Nephron (organoid): Measurements from ENCODE around the gene TPCN1.

Experiments used
- H3K27ac Mint-ChIP-seq, 3 experiments: 2 replicates each; pipeline ENCODE4 v1.8.0; 2020; ENCODE audit warnings: mixed read lengths in 3 of 3, mild to moderate bottlenecking in 2 of 3, moderate library complexity in 1 of 3
- H3K27me3 Mint-ChIP-seq: 2 replicates; pipeline ENCODE4 v1.8.0; 2021; ENCODE audit warnings: low read depth, mild to moderate bottlenecking, moderate library complexity, mixed read lengths
- H3K36me3 Mint-ChIP-seq: 2 replicates; pipeline ENCODE4 v1.8.0; 2020; ENCODE audit warnings: low read depth, mixed read lengths
- H3K4me1 Mint-ChIP-seq: 2 replicates; pipeline ENCODE4 v1.8.0; 2020; ENCODE audit warnings: mixed read lengths
- H3K4me3 Mint-ChIP-seq, 3 experiments: 2 replicates each; pipeline ENCODE4 v1.8.0; 2020; ENCODE audit warnings: mild to moderate bottlenecking in 3 of 3, mixed read lengths in 3 of 3, moderate library complexity in 2 of 3
- H3K9me3 Mint-ChIP-seq: 2 replicates; pipeline ENCODE4 v1.8.0; 2020; ENCODE audit warnings: mixed read lengths
- TF ChIP-seq, protein P1 (sequence below), 3 experiments: fragments of 200-600 bp; sonication (generic); IDR thresholded peaks; one replicate each; pipeline ENCODE4 v1.5.0; 2021; ENCODE audit warnings: antibody characterized with exemption in 3 of 3; ENCODE audit not compliant: unreplicated experiment in 3 of 3

TPCN1 gene

DNA sequence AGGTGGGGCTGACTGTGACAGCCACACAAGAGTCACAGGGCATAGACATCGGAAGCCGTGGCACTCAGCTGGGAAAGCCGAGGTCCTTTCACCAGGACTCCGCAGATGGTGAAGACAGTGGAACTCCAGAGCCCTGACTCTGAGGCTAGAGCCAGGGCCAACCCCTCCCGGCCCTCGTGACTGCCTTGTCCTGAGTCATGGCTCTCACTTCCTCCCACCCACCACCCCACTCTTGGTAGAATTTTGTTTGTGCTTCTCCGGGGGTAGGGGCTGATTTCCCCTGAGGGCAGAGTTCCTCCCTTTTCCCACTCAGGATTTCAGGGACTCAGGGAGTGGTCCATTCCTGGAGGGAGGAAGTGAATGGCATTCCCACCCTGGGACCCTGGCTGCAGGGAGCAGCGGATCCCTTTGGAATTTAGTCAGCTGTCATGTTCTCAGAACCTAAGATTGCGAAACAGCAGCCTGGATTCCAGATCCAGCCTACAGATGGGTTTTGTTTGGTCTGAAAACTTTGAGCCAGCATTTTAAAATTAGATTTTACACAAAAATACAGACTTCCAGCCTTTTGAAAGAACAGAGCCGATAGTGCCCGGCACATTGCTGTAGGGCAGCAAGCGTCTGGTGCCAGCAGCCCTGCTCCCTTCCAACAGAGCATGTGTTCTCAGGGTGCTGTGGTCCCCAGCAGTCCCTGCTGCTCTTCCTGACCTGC lies 50.7 kb downstream of the TPCN1 start:
- TF ChIP-seq, protein P1, sequence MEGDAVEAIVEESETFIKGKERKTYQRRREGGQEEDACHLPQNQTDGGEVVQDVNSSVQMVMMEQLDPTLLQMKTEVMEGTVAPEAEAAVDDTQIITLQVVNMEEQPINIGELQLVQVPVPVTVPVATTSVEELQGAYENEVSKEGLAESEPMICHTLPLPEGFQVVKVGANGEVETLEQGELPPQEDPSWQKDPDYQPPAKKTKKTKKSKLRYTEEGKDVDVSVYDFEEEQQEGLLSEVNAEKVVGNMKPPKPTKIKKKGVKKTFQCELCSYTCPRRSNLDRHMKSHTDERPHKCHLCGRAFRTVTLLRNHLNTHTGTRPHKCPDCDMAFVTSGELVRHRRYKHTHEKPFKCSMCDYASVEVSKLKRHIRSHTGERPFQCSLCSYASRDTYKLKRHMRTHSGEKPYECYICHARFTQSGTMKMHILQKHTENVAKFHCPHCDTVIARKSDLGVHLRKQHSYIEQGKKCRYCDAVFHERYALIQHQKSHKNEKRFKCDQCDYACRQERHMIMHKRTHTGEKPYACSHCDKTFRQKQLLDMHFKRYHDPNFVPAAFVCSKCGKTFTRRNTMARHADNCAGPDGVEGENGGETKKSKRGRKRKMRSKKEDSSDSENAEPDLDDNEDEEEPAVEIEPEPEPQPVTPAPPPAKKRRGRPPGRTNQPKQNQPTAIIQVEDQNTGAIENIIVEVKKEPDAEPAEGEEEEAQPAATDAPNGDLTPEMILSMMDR (IDR thresholded peaks at IDR 0.05; ENCODE audit: unreplicated experiment in 3 of 3), result no peak
- no peak overlapping the region for H3K4me3 Mint-ChIP-seq
- H3K4me1 Mint-ChIP-seq, result peaks cover 18% of the 10 kb centered on the region
- no peaks in the 10 kb centered on the region for H3K27me3 Mint-ChIP-seq
- no peaks in the 10 kb centered on the region for H3K9me3 Mint-ChIP-seq
- peaks cover 12% of the 10 kb centered on the region for H3K36me3 Mint-ChIP-seq
- H3K27ac Mint-ChIP-seq, result peak overlapping the region; percentile 48 to 70 (median 69)

DNA sequence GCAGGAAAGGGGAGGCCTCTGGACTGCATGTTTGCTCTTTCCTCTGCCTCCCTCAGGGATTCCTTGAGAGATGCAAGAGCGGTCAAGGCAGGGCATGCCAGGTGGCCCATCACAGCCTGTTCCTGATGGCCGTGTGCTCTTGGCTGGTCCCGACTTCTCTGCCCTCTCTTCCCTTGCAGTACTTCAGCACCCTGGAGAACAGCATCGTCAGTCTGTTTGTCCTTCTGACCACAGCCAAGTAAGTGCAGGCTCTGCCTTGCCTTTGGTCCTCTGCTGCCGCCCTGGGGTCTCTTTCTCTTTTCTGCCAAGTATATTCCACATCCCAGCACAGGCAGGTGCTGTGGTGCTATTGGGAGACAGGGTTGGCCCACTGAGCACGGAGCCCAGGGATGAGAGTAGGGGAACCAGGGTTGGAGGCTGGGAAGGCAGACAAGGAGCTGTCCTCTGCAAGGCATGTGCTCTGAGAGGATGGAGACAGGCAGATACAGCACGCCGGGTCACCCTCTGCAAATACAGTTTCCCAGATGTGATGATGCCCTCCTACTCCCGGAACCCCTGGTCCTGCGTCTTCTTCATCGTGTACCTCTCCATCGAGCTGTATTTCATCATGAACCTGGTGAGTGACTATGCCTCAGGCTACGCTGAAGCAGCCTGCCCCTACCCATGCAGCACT lies 51.9 kb downstream of the TPCN1 start:
- no peaks in the 10 kb centered on the region for H3K9me3 Mint-ChIP-seq
- TF ChIP-seq, protein P1 (IDR thresholded peaks at IDR 0.05; ENCODE audit: unreplicated experiment in 3 of 3), result no peak
- H3K36me3 Mint-ChIP-seq, result peaks cover 6% of the 10 kb centered on the region
- H3K4me3 Mint-ChIP-seq, result no peak overlapping the region
- peaks cover 18% of the 10 kb centered on the region for H3K4me1 Mint-ChIP-seq
- H3K27me3 Mint-ChIP-seq, result no peaks in the 10 kb centered on the region
- peak overlapping the region in 1 of 3 experiments; percentile 70 for H3K27ac Mint-ChIP-seq

DNA sequence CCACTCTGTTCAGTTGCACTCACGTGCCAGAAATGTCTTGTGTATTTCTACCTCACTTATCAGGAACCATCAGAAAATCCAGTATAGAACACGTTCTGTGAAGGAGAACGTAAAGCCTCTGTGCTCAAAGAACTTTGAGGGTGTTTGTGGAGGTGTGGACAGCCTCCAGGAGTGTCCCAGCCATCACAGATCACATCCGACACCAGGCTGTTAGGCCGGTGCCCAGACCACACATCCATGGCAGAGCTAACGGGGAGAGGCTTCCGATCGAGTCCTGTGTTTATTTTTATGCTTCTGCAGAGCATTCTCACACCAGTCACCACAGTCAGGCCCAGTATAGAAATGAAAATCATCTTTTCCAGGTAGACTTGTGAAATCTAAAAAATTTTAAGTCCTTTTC lies 53.6 kb downstream of the TPCN1 start:
- H3K9me3 Mint-ChIP-seq, result no peaks in the 10 kb centered on the region
- TF ChIP-seq, protein P1 (IDR thresholded peaks at IDR 0.05; ENCODE audit: unreplicated experiment in 3 of 3), result no peak
- peaks cover 18% of the 10 kb centered on the region for H3K4me1 Mint-ChIP-seq
- no peak overlapping the region for H3K4me3 Mint-ChIP-seq
- H3K27me3 Mint-ChIP-seq, result no peaks in the 10 kb centered on the region
- H3K36me3 Mint-ChIP-seq, result peaks cover 12% of the 10 kb centered on the region
- no peak overlapping the region for H3K27ac Mint-ChIP-seq

DNA sequence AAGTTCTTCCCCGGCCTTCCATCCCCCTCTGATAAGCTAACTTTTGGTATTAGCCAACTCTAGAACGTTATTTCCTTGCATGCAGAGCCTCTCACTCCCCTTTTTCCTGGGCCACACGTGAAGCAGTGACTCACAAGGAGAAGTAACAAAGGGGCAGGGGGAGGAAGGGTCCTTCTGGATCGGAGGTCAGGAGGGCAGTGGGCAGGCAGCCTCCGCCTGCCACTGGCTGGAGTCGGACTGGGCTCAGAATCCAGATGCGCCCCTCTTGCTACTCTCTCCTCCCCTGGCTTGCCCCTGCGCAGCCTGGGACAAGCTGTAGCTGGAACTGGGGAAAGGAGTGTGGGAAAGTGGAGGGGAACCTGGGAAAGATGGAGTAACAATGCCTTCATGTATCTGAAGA lies 55.0 kb downstream of the TPCN1 start:
- peaks cover 16% of the 10 kb centered on the region for H3K4me1 Mint-ChIP-seq

DNA sequence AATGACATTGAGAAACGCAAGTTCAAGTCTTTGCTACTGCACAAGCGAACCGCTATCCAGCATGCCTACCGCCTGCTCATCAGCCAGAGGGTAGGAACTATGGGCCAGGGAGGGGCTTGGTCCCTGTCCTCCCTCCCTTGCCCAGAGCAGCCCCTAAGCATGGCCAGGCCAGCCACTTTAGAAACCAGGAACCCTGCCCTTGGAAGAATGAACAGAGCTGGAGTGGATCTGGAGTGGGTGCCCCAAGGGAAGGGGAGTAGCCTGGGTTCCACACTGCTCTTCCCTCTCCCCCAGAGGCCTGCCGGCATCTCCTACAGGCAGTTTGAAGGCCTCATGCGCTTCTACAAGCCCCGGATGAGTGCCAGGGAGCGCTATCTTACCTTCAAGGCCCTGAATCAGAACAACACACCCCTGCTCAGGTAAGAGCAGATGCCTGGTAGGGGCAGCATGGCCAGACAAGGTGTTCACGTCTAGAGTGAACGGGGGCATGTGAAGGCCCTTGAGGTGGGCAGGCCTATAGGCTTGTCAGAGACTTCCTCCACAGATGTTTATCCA lies 55.8 kb downstream of the TPCN1 start:
- Mint-ChIP-seq H3K9me3 (no peaks in the 10 kb centered on the region), H3K27ac (no peak overlapping the region), H3K36me3 (peaks cover 16% of the 10 kb centered on the region), H3K4me1 (peaks cover 9% of the 10 kb centered on the region), H3K4me3 (no peak overlapping the region), H3K27me3 (no peaks in the 10 kb centered on the region)
- TF ChIP-seq, protein P1 (IDR thresholded peaks at IDR 0.05; ENCODE audit: unreplicated experiment in 3 of 3), result no peak

More for the DNA sequence above, 55.0 kb downstream of the TPCN1 start:
- TF ChIP-seq, protein P1 (IDR thresholded peaks at IDR 0.05; ENCODE audit: unreplicated experiment in 3 of 3), result no peak
- no peak overlapping the region for H3K27ac Mint-ChIP-seq
- H3K9me3 Mint-ChIP-seq, result no peaks in the 10 kb centered on the region
- H3K36me3 Mint-ChIP-seq, result peaks cover 16% of the 10 kb centered on the region
- H3K4me3 Mint-ChIP-seq, result no peak overlapping the region
- no peaks in the 10 kb centered on the region for H3K27me3 Mint-ChIP-seq
